ENCODE data around the gene PRRG2.
"Not testable (repeated sequence)": the region's sequence is repeated elsewhere in the genome, so short reads cannot be mapped to it uniquely, and the experiment has no call there.

PRRG2 gene

DNA sequence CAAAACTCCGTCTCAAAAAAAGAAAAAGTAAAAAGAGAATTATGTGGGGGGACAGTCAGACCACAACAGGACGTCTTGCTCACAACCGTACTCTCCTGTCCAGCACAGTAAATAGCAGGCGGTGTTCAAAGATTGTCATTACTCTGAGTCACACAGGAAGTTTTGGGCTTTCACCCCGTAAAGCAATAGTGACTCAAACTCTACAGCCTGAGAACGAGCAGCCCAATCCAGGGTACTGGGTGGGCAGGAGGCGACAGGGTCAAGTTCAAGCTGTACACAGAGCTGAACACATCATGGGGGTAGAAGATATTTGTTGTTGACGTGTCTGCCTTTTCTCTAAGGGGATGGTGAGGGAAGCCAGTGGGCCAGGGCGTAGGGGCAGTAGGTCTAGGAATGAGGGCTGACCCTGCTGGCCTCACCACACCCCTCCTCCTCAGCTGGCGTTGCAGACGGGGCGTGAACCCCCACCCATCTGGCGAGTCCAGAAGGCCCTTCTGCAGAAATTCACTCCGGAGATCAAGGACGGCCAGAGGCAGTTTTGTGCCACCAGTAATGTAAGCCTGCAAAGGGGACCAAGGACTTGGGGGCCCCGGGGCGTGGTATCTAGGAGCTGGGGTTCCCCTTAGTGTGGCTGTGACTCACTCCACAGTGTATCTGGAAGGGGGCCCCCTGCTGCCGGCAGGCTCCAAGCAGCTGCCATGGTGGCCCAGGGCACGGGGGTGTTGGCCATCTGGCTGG lies 33.1 kb downstream of the PRRG2 start:
- no peak for DNase-seq

DNA sequence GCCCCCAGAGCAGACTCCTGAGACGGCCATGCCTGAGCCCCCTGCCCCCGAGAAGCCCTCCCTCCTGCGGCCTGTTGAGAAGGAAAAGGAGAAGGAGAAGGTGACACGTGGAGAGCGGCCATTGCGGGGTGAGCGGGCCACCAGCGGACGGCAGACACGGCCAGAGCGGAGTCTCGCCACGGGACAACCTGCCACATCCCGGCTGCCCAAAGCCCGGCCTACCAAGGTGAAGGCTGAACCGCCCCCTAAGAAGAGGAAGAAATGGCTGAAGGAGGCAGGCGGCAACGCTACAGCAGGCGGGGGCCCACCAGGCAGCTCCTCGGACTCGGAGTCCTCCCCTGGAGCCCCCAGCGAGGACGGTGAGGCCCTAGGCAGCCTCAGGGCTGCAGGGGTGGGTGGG lies 34.7 kb downstream of the PRRG2 start:
- no peak for DNase-seq

DNA sequence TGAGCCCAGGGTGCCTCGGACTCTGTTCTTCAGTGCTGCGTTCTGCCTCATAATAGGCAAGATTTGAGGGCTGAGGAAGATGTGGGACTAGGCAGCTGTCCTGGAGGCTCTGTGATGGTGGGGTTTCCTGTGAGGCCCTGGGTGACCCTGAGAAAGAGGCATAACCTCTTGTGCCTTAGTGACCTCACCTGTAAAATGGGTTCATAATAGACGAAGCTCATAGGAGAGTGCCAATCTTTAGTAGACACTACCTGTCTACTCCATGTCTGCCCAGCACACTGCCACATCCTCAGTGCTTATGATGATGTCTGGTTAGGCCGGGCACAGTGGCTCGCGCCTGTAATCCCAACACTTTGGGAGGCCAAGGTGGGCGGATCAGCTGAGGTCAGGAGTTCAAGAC lies 35.4 kb downstream of the PRRG2 start:
- DNase-seq: no peak

DNA sequence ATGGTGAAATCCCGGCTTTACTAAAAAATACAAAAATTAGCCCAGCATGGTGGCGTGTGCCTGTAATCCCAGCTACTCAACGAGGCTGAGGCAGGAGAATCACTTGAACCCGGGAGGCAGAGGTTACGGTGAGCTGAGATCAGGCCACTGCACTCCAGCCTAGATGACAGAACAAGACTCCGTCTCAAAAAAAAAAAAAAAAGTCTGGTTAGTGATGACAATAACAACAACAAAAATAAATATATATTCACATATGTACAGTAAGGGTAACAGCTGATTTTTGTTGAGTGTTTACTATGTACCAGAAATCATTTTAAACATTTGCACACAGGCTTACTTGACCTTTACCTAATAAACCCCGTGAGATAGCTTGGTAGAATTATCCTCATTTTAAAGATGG lies 35.8 kb downstream of the PRRG2 start:
- DNase-seq: no peak

DNA sequence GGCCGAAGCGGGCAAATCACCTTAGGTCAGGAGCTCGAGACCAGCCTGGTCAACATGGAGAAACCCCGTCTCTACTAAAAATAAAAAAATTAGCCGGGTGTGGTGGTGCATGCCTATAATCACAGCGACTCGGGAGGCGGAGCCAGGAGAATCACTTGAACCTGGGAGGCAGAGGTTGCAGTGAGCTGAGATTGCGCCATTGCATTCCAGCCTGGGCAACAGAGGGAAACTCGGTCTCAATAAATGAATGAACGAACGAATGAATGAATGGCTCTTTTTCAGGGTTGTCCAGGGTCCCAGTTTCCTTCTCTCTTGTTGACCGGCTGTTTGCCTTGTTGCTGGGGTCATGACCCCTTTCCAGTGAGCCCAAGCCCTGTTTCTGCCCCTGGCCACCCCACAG lies 36.7 kb downstream of the PRRG2 start:
- DNase-seq: not testable (repeated sequence)

DNA sequence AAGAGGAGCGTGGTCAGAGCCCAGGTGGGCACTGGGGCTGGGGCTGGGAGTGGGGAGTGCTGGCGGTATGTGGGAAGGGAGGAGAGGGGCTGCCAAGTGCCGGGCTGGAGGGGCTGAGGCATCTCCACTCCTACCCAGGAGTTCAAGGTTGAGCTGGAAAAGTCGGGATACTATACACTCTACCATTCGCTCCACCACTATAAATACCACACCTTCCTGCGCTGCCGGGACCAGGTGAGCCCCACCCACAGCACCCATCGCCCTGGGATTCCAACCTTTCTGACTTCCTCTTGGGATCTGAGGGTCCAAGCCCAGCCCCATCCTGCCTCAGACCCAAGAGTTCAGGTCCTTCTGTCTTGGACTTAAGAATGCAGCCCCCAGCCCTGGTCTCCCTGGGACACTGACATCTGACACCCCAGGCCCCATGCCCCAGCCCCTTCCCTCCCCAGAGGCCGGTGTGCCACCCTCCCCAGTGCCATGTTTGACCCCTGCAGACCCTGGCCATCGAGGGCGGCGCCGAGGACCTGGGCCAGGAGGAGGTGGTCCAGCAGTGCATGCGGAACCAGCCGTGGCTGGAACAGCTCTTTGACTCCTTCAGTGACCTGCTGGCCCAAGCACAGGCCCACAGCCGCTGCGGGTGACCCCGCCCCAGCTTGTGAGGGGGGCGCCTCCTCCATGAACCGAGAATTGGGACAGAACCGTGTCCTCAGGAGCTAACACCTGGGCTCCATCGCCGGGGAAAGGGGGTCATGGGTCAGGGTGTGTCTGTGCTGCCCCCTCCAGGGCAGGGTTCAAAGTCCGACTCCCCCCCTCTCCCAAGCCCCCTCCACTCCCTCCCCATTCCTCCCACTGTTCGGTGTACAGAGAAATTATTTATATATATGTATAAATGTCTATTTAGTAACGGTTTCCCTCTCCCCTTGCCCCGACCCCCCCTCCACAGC lies 44.1 kb downstream of the PRRG2 start:
- no peak for DNase-seq

DNA sequence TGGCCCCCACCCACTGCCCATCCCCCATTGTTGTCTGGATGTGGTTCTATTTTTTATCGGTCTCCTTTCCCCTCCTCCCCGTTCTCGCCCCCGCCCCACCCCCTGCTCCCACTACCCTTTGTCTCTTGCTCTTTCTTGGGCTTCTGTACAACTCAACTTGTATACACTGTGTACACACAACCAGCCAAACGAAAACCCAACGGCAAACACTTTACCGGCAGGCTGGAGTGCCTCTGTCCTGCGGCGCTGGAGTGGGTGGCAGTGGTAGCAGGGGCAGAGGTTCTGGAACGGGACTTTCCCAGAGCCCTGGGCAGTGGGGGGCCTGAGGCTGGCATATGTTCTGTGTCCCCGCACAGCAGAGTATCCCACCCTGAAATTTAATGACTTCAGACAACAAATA lies 45.1 kb downstream of the PRRG2 start:
- DNase-seq: no peak

DNA sequence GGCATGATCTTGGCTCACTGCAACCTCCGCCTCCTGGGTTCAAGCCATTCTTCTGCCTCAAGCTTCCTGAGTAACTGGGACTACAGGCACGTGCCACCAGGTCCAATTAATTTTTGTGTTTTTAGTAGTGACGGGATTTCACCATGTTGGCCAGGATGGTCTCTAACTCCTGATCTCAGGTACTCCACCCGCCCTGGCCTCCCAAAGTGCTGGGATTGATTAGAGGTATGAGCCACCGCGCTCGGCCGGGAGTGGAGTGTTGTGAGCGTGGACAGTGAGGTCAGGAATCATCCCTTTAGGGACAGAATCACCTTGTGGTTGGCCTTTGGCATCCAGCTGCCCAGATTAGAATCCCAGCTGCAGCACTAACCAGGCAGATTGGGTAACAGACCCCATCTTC lies 48.5 kb downstream of the PRRG2 start:
- no peak for DNase-seq

DNA sequence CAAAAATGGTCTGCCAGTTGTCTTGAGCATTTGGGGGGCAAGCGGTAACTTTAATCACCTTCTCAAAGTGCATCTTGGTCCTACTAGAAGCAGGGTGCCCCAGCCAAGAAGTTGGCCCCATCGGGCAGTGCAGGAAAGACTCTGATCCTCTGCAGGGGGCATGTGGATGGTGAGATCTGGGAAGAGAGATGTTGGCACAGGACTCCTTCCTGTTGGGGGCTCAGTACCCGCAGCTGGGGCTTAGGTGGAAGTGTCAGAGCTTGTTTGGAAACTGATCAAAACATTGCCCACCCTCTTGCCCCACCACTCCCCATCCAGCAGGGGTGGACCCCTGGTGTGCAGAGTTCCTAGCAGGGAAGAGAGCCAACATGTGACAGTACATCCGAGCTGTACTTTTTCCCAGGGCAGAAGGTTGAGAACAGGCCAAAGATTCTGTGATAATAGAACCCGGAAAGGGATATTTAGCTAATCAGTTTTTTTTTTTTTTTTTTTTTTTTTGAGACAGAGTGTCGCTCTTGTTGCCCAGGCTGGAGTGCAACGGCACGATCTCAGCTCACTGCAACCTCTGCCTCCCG lies 50.0 kb downstream of the PRRG2 start:
- no peak for DNase-seq

DNA sequence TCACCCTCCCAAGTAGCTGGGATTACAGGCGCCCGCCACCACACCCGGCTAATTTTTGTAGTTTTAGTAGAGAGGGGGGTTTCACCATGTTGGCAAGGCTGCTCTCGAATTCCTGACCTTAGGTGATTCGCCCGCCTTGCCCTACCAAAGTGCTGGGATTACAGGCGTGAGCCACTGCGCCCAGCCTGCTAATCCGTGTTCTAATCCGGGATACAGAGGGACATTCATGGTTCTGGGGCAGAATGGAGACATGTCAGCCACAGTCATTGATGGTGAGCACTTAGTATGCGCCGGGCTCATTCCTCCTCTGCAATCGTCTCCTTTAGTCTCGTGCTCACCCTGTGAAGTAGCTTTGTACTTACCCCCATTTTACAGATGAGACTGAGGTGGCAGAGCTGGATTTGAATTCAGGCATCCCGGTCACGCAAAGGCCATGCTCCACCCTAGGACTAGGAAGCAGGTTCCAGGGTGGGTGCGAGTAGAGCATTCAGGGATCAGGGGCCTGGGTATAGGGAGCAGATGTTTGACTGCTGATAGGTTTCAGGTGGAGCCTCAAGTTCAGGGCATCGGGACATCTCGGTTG lies 50.6 kb downstream of the PRRG2 start:
- no peak for DNase-seq

DNA sequence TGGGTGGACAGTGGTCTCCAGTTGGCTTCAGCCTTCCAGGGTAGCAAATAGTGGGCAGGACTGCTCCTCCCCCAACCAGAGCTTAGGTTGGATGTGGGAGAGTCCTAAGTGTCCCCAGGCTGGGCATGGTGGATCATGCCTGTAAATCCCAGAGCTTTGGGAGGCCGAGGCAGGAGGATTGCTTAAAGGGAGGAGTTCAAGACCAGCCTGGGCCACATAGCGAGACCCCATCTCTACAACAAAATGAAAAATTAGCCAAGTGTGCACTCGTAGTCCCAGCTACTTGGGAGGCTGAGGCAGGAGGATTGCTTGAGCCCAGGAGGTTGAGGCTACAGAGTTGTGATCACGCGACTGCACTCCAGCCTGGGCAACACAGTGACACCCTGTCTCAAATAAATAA lies 51.5 kb downstream of the PRRG2 start:
- no peak for DNase-seq

DNA sequence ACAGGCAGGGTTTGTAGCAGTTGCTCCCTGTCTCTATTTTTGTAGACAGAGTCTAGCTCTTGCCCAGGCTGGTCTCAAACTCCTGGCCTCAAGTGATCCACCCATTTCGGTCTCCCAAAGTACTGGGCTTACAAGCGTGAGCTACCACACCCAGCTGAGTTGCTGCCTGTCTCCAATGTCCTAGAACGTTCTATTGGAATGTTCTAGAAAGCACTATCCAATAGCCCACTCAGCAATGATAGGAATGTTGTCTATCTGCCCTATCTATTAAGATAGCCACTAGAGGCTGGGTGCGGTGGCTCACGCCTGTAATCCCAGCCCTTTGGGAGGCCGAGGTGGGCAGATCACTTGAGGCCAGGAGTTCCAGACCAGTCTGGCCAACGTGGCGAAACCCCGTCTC lies 52.2 kb downstream of the PRRG2 start:
- not testable (repeated sequence) for DNase-seq

DNA sequence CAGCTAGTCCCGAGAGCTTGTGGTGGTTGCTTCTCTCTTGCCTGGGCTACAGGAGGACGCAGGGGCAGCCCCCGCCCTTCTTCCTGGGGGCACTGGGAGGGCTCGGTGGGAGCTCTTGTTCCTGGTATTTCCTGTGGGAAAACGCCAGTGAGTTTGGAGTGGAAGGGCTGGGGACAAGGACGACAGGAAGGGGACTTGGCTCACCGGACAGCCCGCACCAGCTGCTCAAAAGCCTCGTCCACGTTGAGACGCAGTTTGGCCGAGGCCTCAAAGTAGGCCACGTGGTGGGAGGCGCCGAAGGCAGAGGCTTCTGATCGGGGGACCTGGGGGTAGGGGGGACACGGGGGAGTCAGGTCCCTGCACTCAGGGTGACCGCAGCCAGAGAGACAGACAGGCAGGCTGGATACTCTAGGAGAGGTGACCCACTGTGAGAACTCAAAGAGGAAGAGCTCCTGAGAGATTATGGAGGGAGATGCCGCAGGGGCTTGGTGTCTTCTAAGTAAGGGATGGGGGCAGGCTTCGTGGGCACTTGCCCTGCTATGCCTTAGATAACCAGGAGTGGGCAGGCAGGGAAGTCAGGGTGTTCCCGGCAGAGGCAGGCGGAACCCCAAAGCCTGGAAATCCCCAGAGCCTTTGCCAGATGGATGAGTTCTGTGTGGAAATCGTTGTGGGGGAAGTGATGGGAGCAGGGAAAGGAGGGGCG lies 54.6 kb downstream of the PRRG2 start:
- no peak for DNase-seq

DNA sequence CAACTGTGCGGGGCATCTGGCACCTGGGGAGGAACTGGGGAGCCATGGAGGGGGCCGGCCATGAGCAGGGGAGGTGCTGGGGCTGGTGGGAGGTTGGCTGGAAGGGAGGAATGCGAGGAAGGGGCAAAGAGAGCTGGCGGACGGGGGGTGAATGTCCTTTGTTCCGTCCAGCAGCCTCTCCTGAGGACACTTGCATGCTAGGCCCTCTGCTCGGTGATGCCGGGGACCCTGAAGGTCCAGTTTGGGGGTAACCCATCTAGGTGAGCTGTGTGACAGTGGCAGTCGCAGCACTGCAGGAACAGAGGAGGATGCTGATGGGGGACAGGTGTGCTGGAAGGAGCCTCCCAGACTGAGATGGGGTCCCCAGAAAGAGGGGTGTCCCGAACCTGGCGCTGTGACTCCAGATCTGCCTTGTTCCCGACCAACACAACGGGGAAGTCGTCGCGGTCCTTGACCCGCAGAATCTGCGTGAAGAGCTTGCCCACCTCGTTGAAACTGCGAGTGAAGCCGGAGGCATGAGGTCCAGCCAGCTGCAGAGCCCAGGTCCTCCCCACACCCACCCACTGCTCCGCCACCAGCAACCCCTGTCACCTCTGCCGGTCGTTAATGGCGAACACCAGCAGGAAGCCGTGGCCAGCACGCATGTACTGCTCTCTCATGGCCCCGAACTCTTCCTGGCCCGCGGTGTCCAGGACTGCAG lies 55.3 kb downstream of the PRRG2 start:
- no peak for DNase-seq

DNA sequence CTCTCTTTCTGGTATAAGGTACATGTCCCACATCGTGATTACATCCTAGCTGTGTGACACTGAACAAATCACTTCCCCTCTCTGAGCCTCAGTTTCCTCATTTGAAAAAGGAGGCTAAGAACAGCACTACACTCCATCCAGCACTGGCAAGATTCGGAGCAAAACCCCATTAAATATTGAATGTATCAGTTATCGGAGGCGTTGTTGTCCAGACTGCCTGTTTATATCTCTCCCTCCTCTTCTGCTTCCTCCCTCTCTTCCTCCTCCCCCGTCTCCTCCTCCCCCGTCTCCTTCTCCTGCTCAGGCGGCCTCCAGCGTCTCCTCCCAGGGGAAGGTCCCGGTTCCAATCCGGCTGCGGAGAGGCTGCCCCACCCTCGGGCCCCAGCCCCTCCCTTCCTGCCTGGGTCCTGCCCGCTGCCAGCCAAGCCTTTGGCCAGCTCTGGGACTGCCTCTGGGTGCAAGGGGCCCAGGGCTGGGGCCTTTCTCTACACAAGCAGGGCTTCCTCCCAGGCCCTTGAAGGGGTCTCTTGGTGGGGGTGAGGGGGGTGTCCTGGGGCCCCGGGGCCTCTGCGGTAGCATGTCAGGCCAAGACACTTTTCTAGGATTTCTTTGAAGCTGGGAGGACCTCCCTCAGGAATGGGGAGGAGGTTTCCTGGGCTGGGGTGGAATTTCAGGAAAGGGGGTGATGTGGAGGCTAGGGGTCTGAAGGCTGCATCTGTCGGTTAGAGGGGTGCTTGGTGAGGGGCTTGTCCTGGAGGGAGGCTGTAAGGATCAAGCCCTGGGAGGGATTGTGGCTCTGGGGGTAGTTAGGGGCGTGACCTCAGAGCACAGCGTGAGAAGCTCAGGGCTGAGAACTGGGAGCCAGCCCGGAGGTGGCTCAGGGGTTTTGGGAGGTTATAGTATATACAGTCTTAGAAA lies 57.0 kb downstream of the PRRG2 start:
- no peak for DNase-seq

DNA sequence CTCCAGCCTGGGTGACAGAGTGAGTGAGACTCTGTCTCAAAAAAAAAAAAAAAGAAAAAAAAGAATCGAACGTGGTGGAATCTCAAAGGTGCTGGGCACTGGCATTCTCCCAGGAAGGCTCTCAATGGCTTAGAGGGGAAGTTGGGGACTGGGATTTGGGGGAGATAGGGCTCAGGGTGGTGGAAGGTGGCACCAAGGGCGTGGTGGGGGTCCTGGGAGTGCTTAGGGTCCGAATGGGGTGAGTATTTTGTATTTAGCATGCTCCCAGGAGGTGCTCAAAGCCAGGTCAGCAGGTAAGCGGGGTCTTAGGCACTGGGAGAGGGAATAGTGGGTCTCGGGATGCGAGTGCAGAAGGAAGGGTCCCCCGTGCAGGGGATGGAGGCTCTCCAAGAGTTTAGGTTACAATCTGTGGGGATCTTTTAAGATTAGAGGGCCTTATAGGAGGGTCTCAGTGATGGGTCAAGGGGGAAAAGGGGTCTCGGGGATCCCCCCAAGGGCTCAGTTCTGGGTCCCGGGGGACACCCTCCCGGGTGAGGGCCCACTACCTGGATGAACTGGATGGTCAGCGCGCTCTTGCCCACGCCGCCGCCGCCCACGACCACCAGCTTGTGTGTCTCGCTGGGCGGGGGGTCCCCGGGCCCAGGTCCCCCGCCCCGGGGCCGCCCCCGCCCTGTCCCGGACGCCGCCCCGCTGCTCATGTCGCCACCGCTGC lies 58.4 kb downstream of the PRRG2 start:
- DNase-seq: no peak

DNA sequence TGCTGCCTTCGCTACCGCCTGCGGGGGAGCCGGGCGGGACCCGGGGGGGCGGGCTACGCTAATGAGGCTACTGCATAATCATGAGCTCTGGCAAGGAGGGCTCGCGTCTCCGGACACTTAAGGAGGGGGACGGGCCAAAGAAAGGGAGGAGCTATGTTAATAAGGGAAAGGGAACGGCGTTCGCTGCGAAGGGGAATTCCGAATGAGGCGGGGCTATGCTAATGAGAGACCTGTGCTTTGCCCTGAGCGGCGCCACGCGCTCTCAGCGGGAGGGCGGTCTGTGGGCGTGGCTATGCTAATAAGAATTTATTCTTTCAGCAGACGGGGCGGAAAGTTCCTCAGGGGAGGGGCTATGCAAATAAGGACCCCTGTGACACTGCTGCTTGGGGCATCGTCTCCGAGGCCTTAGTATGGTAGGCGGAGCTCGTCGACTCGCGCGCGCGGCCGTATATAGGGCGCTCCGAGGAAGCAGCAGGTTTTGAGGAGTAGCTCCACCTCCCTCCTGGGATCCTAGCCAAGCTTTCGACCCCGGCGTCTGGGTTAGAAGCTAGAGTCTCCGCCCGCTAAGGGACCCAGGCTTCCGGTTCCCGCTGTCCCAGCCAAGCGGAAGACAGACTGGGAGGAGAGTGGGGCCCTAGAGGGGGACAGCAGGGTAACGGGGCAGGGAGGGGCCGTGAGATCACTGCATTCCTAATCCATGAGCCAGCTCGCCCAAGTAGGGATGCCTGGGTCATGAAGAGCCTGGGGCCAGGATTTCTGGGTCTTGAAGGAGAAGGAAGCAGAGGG lies 59.2 kb downstream of the PRRG2 start, which contains the start of gene RRAS:
RRAS (minus strand) TSS at position 31 of the 786 bp plus-strand sequence. CDS start 45 bp downstream, outside the sequence.
- DNase-seq: peak; percentile 98

Measured in NCI-H526 treated with DMSO at 0.1 percent for 48 hours (cell line).